GM12873 (cell line): ENCODE measurements around the gene TDRD7.

Source experiments
- CTCF ChIP-seq: IDR thresholded peaks from 2 replicates; pipeline ENCODE4 v1.5.1; 2012; ENCODE audit warnings: low read depth, mild to moderate bottlenecking, moderate library complexity, low read length, control low read depth; ENCODE audit not compliant: insufficient read depth; ENCODE audit errors: missing control alignments

Gene TDRD7

GRCh38 chr9:97501177-97501971 is 89.5 kb downstream of the TDRD7 start, which contains the start of gene TMOD1:
TSS of gene TMOD1 (plus strand) at chr9:97501666. CDS start at chr9:97524189, 22,523 bp downstream.
- TF ChIP-seq CTCF: peak; percentile 41

- no peak for TF ChIP-seq CTCF
These were observed 90.0 kb downstream of the TDRD7 start for GRCh38 chr9:97501972-97502221.

GRCh38 chr9:97502222-97502983 is 90.5 kb downstream of the TDRD7 start:
- no peak for TF ChIP-seq CTCF

GRCh38 chr9:97502984-97503861 is 91.3 kb downstream of the TDRD7 start:
- peak; percentile 15 for TF ChIP-seq CTCF

GRCh38 chr9:97503862-97504210 is 91.9 kb downstream of the TDRD7 start:
- no peak for TF ChIP-seq CTCF

GRCh38 chr9:97504381-97505216 is 92.7 kb downstream of the TDRD7 start:
- TF ChIP-seq CTCF: no peak
